ENCODE results near the gene P2RY1. TPM values are rescaled to one million over a fixed set of nuclear protein-coding genes. Genes with fewer than 3 reads are reported as not detected.

P2RY1 gene, protein sequence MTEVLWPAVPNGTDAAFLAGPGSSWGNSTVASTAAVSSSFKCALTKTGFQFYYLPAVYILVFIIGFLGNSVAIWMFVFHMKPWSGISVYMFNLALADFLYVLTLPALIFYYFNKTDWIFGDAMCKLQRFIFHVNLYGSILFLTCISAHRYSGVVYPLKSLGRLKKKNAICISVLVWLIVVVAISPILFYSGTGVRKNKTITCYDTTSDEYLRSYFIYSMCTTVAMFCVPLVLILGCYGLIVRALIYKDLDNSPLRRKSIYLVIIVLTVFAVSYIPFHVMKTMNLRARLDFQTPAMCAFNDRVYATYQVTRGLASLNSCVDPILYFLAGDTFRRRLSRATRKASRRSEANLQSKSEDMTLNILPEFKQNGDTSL
- total RNA-seq = 9.5 TPM
- long read RNA-seq, full-length matches to known transcripts = 15 of 15 reads
- long read RNA-seq, partial matches to known transcripts = 0 of 15 reads
- long read RNA-seq, other reads (novel, unspliced or antisense) = 0 of 15 reads

DNA sequence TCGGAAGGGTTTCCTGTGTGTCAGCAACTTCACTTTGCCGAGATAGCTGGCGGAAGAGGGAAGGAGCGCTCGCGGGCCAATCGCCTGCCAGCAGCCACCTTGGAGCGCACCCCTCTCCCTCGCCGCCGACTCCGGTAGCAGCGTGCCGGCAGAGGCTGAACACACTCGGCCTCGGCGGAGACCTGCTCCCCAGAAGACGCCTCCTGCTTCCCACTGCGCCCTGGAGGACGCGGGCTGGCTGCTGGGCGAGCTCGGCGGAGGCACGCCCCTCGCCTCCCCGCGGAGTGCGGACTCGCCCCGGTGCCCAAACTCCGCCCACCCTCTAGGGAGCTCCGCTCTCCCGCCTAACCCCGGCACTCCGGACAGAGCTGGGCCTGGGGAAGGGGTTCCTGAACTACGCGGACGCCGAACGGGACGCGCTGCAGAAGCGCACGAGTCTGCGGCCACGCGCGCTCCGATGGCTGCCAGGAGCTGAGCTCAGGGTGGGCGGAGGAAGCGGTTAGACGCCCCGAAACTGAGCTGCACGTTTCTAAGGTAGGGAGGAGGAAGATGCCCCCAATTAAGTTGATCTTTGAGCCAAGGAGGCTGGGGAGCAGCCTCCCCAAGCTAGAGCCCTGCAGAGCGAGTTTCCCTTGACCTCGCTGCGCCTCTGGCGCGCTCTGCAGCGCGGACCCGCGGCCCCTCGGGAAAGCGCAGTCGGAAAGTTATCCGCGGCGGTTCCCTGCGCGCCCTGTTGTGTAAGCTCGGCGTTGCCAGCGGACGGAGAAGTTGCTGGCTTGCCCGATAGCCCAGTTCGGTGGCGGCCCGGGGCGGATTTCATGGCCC, at the start of gene P2RY1:
P2RY1 (plus strand) TSS at position 356 of the 825 bp plus-strand sequence. CDS start 652 bp downstream, outside the sequence.
- peak; percentile 93 for ATAC-seq (ENCODE audit: poor library complexity)
- intact Hi-C loops (cut with DNase I) = no loop called here

GRCh38 chr3:152786977-152787681, 47.8 kb upstream of the P2RY1 start:
- intact Hi-C loops (cut with DNase I) = no loop called here
- ATAC-seq (ENCODE audit: poor library complexity) (no peak), DNase-seq (no peak)

More for the DNA sequence above, at the start of gene P2RY1:
- peak; percentile 86 for DNase-seq

DNA sequence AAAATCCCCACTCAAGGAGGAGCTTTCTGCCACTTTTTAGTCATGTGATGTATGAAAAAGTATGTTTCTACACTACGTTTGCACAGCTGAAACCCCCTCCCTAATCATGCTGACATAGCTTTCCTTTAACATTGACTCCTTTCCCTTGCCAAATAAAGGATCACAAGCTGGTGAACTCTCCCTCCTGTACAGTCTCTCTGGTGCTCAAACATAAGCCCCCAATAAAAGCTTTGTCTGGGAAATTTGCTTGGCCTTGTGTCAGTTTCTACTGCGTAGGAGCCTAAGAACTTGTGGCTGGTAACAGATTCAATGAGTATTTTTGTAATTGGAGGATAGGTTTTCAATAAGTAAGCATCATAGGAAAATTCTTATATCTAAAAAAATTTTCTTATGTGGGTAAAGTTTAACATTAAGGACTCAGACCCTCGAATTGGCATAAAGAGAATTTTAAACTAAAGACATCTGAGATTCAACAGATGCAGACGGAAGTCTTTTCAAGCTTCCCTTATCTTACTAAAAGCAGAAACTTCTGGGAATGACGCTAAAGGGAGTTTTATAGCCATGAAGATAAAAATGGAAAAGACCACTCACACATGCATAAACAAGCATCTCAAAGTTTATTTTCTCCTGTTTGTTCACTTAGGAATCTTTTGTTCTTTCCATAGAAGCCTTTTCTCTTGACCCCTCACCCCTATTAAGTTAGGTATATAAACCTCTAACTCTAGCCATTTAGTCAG, 44.1 kb upstream of the P2RY1 start:
- DNase-seq = no peak
- intact Hi-C loops (cut with DNase I) = no loop called here
- ATAC-seq (ENCODE audit: poor library complexity) = no peak

DNA sequence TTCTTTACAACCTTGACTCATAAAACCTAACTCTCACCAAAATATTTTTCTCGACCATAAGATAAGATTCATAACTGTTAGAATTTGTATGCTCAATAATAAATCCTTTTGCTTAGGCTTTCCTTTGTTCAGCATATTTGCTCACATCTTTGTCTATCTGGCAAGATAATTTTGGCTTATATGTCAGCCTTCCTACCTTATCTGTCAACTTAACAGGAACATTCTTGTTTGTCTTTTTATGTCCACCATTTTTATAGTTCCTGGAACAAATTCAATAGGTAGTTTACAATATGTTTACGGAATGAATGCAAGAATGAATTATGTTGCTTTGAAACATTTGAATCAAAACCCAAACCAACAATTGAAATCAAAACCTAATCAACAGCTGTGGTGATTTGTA, 41.0 kb upstream of the P2RY1 start:
- ATAC-seq (ENCODE audit: poor library complexity) (no peak), DNase-seq (no peak)
- intact Hi-C loops (cut with DNase I) = no loop called here

DNA sequence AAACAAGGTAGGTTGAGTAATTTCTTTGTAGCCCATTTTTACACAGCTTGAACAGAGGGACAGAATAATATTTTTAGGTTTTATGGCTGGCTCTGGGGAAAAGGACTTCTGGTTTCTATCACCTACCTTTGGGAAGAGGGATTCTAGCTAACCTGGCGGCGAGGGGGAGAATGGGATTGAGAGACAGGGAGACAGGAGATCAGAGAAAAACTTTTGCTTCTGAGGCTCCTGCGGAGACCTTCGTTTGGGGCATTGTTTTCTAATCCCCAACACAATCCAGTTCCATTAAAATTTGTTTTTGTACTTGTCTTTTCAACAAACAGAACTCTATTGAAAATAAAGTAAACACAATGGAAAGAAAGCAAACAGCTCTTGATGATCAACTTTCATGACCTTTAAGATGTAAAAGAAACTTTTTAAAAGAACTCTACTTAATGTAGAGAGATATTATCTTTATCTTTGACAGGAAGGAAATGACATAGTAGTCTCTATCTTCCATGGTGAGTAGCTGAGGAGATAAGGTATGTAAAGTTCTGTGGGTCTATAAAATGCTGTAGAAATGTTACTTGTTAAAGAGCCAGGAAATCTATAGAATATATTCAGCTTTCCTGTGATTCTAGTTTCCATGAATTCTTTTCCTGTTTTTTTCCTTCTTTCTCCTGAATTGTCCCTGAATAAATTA, 37.0 kb upstream of the P2RY1 start:
- intact Hi-C loops (cut with DNase I) = no loop called here

GRCh38 chr3:152811974-152812760, 22.8 kb upstream of the P2RY1 start:
- intact Hi-C loops (cut with DNase I) = no loop called here

More for the DNA sequence above, 37.0 kb upstream of the P2RY1 start:
- DNase-seq (no peak), ATAC-seq (ENCODE audit: poor library complexity) (no peak)

GRCh38 chr3:152817400-152817799, 17.5 kb upstream of the P2RY1 start:
- no peak for ATAC-seq (ENCODE audit: poor library complexity)
- intact Hi-C loops (cut with DNase I) = no loop called here

More at GRCh38 chr3:152811974-152812760, 22.8 kb upstream of the P2RY1 start:
- ATAC-seq (ENCODE audit: poor library complexity) (no peak), DNase-seq (no peak)

DNA sequence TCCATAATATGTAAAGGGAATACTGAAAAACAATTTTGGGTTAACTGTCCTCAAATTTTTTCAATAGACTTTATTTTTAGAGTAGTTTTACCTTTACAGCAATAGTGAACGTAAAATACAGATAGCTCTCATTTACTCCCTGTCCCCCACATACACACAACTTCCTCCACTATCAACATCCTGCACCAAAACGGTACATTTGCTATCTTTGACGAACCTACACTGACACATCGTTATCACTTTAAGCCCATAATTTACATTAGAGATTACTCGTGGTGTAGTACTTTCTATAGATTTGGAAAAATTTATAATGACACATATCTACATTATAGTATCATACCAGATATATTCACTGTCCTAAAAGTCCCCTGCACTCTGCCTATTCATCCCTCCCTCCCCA, 16.9 kb upstream of the P2RY1 start:
- ATAC-seq (ENCODE audit: poor library complexity) (no peak), DNase-seq (no peak)
- intact Hi-C loops (cut with DNase I) = no loop called here

More at GRCh38 chr3:152817400-152817799, 17.5 kb upstream of the P2RY1 start:
- no peak for DNase-seq

DNA sequence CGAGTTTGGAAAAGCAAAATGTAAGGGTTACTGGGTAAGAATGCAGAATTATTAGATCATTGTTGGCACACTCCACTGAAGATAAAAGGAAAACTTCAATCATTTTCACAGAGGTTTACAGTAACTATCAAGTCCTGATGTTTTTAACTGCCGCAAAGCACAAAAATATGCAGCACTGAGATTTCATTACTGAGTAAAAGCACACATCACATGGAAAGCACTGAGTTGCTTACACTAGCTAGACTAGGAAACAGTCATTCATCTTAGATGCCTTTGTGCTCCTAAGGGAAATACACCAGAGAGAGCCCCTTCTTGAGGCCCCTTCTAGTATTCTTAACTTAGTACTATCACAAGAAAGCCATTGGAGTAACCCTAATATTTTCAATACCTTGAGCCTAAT, 11.8 kb upstream of the P2RY1 start:
- ATAC-seq (ENCODE audit: poor library complexity) (no peak), DNase-seq (no peak)
- intact Hi-C loops (cut with DNase I) = no loop called here

DNA sequence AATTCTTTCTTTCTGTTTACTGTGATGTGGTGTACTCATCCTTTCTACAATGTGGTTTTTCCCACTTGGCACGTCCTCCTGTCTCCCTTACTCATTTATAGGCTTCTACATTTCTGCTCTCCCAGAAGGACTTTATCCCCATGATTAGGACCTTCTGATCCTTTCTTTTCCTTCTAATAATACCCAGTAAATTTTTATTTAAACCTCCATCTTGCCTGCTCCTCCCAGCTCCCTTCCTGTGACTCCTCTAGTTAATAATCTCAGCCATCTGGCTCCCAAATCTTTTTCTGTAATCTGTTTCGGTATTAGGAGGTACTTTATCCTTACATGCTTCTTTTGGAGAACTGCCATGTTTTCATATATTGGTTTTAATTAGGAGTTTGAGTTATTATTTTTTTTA, 11.2 kb upstream of the P2RY1 start:
- ATAC-seq (ENCODE audit: poor library complexity) (no peak), DNase-seq (no peak)
- intact Hi-C loops (cut with DNase I) = no loop called here

DNA sequence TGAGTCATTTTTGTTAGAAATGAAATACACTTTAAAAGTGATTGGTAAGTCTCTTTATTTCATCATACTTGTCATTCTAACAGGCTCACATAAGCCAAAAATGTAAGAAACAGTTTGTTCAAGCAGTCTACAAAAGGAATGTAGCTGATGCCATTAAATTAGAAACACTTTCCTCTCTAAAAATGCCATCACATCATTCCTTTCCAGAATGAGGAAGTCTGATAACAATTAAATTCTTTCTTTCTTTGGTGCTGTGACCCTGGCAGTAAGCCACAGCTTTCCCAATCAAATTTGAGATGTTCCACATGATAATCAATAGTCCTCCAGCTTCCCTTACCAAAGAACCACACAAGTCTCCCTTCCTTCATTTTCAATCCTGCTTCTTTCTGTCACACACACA, 9.4 kb upstream of the P2RY1 start:
- intact Hi-C loops (cut with DNase I) = no loop called here
- no peak for DNase-seq
- no peak for ATAC-seq (ENCODE audit: poor library complexity)

DNA sequence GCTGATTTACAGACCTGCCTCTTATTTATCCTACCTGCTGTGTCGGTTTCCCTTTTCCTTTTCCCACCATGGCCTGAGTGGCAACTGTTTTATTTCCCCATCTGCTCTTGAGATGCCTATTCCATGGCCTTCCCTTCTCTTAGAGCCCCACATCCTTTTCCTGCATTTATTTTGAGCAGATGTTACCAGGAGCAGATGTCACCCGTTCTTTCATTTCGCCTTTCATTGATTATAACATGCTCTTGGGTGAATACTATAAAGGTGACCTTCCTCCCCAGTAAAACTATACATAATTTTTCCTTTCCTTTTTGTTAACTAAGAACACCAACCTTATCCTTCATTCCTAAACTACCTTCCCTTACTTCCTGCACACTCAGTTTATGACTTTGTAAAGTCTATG, 8.5 kb upstream of the P2RY1 start:
- DNase-seq (no peak), ATAC-seq (ENCODE audit: poor library complexity) (no peak)
- intact Hi-C loops (cut with DNase I) = no loop called here

- ATAC-seq (ENCODE audit: poor library complexity) (no peak), DNase-seq (no peak)
- intact Hi-C loops (cut with DNase I) = no loop called here
Measured at GRCh38 chr3:152827313-152827712, 7.6 kb upstream of the P2RY1 start.

DNA sequence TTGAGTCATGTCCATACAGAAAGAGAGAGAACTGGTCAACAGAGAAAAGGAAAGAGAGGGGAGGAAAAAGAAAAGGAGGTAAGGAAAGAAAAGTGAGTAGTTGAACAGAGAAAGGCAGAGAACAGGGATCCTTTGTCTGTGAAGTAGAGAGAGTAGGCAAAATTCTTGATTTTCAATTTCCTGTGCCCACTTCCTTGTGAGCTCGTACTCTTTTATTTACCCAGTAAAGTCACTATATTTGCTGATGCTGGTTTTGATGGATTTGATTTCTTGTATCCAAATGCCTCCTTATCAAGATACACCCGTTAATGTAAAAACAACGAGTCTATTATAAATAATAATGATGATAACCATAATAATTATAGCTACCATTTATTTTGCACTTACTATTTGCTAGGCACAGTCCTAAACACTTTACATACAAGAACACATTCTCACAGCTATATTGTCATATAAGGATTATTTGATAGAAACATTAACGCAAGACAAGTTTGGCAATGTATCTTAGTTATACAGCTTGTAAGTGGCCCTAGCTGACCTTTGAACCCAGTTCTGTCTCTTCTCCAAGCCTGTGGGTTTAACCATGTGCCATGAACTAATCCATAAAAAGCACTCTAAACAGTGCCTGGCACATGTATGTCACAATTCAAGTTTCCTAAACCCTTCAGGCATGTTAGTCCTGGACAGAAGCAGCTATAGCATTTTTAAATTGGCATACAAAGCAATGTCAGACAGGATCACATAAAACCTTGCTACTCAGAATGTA, 6.7 kb upstream of the P2RY1 start:
- intact Hi-C loops (cut with DNase I) = no loop called here
- DNase-seq (no peak), ATAC-seq (ENCODE audit: poor library complexity) (no peak)

GRCh38 chr3:152830245-152830644, 4.7 kb upstream of the P2RY1 start:
- intact Hi-C loops (cut with DNase I) = no loop called here
- ATAC-seq (ENCODE audit: poor library complexity) = no peak

DNA sequence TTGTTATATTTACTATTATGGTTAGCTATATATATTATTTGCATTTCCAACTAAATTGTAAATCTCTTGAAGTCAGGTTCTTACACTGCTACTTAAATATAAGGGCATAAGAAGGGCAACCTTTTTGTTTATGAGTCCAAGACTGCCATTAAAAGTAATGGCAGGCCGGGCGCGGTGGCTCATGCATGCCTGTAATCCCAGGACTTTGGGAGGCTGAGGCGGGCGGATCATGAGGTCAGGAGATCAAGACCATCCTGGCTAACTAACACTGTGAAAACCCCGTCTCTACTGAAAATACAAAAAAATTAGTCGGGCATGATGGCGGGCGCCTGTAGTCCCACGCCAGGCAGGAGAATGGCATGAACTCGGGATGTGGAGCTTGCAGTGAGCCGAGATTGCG, 2.9 kb upstream of the P2RY1 start:
- intact Hi-C loops (cut with DNase I) = no loop called here
- ATAC-seq (ENCODE audit: poor library complexity) (no peak), DNase-seq (no peak)

More at GRCh38 chr3:152830245-152830644, 4.7 kb upstream of the P2RY1 start:
- no peak for DNase-seq
